BE2C (cell line): ENCODE measurements around the gene ZNF292.

Experiments
- DNase-seq: peaks from one replicate; pipeline ENCODE4 v3.0.0-alpha.2; 2020
- H3K27me3 ChIP-seq: fragments of 250-450 bp; sonication (Bioruptor Pico); 2 replicates; pipeline ENCODE4 v1.5.1; 2020; ENCODE audit warnings: mild to moderate bottlenecking
- H3K36me3 ChIP-seq: fragments of 250-450 bp; sonication (Bioruptor Pico); 2 replicates; pipeline ENCODE4 v1.5.1; 2020; ENCODE audit warnings: mild to moderate bottlenecking
- H3K4me1 ChIP-seq: fragments of 250-450 bp; sonication (Bioruptor Pico); 2 replicates; pipeline ENCODE4 v1.5.1; 2020
- H3K4me3 ChIP-seq: 2 replicates; pipeline ENCODE4 v1.5.1; 2011; ENCODE audit warnings: low read depth, low read length
- H3K9me3 ChIP-seq: fragments of 250-450 bp; sonication (Bioruptor Pico); 2 replicates; pipeline ENCODE4 v1.5.1; 2020
- TF ChIP-seq, protein P1 (sequence below): IDR thresholded peaks from 2 replicates; pipeline ENCODE4 v1.5.1; 2012; ENCODE audit warnings: mild to moderate bottlenecking, low read depth, low read length

ZNF292 gene

DNA sequence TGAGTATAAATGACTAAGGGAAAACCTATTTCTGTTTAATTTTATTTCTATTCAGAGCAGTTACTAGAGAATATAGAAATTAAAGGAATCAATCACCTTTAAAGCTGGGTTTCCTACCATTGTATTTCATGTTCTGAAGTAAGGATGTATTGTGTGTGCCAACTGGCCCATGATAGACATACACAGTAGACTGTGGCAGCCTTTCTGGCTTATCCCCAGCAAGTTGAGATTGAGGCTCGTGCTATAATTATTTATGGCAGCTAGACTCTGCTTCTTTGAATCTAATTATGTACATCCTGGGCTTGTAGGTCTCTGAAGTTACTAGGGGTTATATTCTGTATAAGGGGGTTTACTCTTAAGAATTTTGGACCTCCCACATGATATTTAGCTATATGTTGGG lies 44.4 kb downstream of the ZNF292 start:
- H3K27me3 ChIP-seq, result no peaks in the 10 kb centered on the region

DNA sequence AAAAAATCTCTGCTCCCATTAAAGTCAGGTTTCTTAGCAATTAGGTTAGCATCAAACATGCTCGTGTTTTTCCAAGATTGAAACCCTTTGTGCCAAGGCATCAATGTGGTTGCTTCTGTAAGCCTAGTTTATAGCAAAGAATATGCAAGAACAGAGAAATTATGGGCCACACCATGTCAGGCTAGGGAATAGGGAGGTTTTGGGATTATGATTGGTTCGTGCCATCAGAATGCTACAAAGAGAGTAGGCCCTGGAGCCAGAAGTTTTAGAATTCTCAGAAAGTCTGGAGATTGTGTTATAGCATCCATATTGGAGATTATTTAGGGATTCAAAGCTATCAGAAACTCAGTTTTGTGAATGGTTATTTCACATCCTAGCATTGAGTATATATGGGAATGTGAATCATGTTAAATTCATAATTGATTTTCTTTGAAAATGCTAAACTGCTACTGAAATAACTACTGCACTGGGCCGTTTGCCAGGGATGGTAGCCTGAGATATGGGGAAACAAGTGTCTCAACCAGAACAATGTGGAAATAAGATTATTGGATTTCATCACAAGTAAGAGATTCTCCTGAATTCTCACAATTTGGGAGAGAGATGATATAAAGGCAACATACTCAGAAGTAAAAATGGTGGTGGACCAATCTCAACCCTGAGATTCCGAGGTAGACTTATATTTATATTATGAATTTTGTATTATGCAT lies 45.3 kb downstream of the ZNF292 start:
- Histone ChIP-seq H3K9me3 (no peaks in the 10 kb centered on the region), H3K4me1 (peaks cover 10% of the 10 kb centered on the region; the same call in 1 of the 2 replicates), H3K4me3 (no peak overlapping the region), H3K27me3 (no peaks in the 10 kb centered on the region), H3K36me3 (peaks cover 5% of the 10 kb centered on the region)
- TF ChIP-seq, protein P1, sequence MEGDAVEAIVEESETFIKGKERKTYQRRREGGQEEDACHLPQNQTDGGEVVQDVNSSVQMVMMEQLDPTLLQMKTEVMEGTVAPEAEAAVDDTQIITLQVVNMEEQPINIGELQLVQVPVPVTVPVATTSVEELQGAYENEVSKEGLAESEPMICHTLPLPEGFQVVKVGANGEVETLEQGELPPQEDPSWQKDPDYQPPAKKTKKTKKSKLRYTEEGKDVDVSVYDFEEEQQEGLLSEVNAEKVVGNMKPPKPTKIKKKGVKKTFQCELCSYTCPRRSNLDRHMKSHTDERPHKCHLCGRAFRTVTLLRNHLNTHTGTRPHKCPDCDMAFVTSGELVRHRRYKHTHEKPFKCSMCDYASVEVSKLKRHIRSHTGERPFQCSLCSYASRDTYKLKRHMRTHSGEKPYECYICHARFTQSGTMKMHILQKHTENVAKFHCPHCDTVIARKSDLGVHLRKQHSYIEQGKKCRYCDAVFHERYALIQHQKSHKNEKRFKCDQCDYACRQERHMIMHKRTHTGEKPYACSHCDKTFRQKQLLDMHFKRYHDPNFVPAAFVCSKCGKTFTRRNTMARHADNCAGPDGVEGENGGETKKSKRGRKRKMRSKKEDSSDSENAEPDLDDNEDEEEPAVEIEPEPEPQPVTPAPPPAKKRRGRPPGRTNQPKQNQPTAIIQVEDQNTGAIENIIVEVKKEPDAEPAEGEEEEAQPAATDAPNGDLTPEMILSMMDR, result no peak
- no peak for DNase-seq

More for the DNA sequence above, 44.4 kb downstream of the ZNF292 start:
- DNase-seq, result no peak
- H3K9me3 ChIP-seq, result no peaks in the 10 kb centered on the region
- TF ChIP-seq, protein P1, result no peak
- peaks cover 5% of the 10 kb centered on the region for H3K36me3 ChIP-seq
- peaks cover 10% of the 10 kb centered on the region; the same call in 1 of the 2 replicates for H3K4me1 ChIP-seq
- no peak overlapping the region for H3K4me3 ChIP-seq

DNA sequence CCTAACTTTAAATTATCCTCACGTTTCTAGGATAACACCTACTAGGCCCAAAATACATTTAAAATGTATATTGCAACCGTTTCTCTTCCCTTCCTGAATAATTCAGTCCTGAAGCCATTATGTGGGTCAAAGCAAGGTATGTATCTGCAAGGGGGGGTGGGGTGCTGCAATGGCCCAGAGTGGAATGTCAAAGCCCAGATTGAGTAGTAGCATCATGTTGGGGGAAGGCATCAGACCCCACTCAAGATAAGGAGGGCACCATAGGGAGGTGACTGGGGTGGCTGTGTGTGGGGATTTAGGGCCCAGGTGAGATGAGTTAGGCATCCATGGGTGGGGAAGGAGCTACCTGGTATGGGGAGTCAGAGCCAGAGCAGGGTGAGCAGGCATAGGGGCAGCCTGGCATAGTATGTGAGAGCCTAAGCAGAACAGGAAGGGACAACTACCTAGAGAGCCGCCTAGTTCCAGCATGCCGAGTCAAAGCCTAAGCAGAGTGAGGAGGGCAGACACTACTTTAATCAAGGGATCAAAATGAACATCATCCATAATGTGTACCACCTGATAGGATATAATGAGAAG lies 48.2 kb downstream of the ZNF292 start:
- no peak overlapping the region for H3K4me3 ChIP-seq
- H3K9me3 ChIP-seq, result no peaks in the 10 kb centered on the region
- DNase-seq, result no peak
- peaks cover 5% of the 10 kb centered on the region for H3K36me3 ChIP-seq
- peaks cover 10% of the 10 kb centered on the region; the same call in 1 of the 2 replicates for H3K4me1 ChIP-seq
- no peaks in the 10 kb centered on the region for H3K27me3 ChIP-seq
- TF ChIP-seq, protein P1, result no peak

DNA sequence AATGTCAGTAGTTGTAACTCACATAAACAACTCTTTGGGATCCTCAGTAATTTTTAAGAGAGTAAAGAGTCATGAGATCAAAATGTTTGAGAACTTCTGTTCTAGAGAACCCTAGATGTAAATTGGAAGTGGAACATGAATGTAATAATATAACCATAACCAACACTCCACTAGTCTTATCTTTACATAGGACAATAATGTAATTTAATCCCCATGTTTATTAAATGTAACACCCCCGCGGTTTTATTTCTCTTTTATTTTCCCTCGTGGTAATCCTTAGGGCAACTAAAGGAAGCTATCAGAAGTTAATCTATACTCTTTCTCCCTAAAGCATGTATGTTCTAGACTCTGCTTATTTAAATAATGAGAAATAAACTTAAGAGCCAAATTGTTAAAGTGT lies 54.4 kb downstream of the ZNF292 start:
- Histone ChIP-seq H3K9me3 (no peaks in the 10 kb centered on the region), H3K4me1 (no peaks in the 10 kb centered on the region), H3K4me3 (no peak overlapping the region), H3K36me3 (peaks cover 5% of the 10 kb centered on the region), H3K27me3 (no peaks in the 10 kb centered on the region)
- TF ChIP-seq, protein P1, result no peak
- DNase-seq, result no peak

DNA sequence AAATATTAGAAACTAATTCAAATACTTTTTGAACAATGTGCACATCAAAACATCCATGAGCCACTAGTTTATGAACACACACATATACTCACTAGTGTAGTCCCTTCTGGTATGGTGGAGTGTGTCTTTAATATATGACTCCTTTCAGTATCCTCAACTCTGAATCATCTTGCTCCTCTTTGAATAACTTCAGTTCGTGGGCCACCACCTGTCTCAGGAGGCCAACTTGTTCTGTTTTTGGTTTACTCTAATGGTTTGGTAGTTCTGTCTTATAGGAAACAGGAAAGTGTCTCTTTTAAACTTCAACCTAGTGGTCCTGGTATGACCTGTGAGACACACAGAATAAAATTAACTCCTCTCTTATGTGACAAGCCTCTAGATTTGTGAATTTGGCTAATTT lies 55.6 kb downstream of the ZNF292 start:
- H3K4me1 ChIP-seq, result no peaks in the 10 kb centered on the region

More for the DNA sequence above, 55.6 kb downstream of the ZNF292 start:
- no peaks in the 10 kb centered on the region for H3K9me3 ChIP-seq
- peaks cover 9% of the 10 kb centered on the region for H3K36me3 ChIP-seq
- TF ChIP-seq, protein P1, result no peak
- H3K4me3 ChIP-seq, result no peak overlapping the region
- H3K27me3 ChIP-seq, result no peaks in the 10 kb centered on the region
- no peak for DNase-seq
